Calu3 (cell line): Measurements from ENCODE around the gene TEX14. TPM values are rescaled to one million over a fixed set of nuclear protein-coding genes. Genes with fewer than 3 reads are reported as not detected.

Source experiments
- BruUV-seq: library from RNA; stranded (reverse); fragments of 400-500 nt; replicated peaks from 2 replicates; lab custom pipeline; 2021; lab: Mats Ljungman, UMichigan
- CTCF ChIA-PET: fragments of 300-600 bp; sonication (Branson Sonifier 250); formaldehyde crosslinking; loops from one replicate; lab custom pipeline; 2022; ENCODE audit warnings: antibody characterized with exemption; lab: Charles Lee
- DNase-seq: peaks from one replicate; pipeline ENCODE4 v3.0.0; 2022
- H3K27ac Mint-ChIP-seq: one replicate; pipeline ENCODE4 v1.8.0; 2022; ENCODE audit warnings: mixed read lengths; ENCODE audit not compliant: unreplicated experiment
- H3K27me3 Mint-ChIP-seq: one replicate; pipeline ENCODE4 v1.8.0; 2022; ENCODE audit warnings: mixed read lengths; ENCODE audit not compliant: unreplicated experiment
- H3K36me3 Mint-ChIP-seq: one replicate; pipeline ENCODE4 v1.8.0; 2022; ENCODE audit warnings: mild to moderate bottlenecking, moderate library complexity, mixed read lengths; ENCODE audit not compliant: insufficient read depth, unreplicated experiment
- H3K4me1 Mint-ChIP-seq: one replicate; pipeline ENCODE4 v1.8.0; 2022; ENCODE audit warnings: mild to moderate bottlenecking, low read depth, mixed read lengths; ENCODE audit not compliant: unreplicated experiment
- H3K4me3 Mint-ChIP-seq: one replicate; pipeline ENCODE4 v1.8.0; 2022; ENCODE audit warnings: mild to moderate bottlenecking, low read depth, moderate library complexity, mixed read lengths; ENCODE audit not compliant: unreplicated experiment
- H3K9me3 Mint-ChIP-seq: one replicate; pipeline ENCODE4 v1.8.0; 2022; ENCODE audit warnings: low read depth, mixed read lengths; ENCODE audit not compliant: unreplicated experiment
- intact Hi-C: fragments of 100-400 bp; cut with micrococcal nuclease; formaldehyde crosslinking; loops from one replicate; pipeline ENCODE4 v1.10.0; 2022; ENCODE audit not compliant: unreplicated experiment
- total RNA-seq: library from RNA; stranded (reverse); gene quantifications from 2 replicates; pipeline ENCODE4 v1.2.3, GENCODE V29; 2022
- TF ChIP-seq, protein P1 (sequence below): fragments of 200-600 bp; IDR thresholded peaks from one replicate; pipeline ENCODE4 v1.8.0; 2022; ENCODE audit warnings: antibody characterized with exemption; ENCODE audit not compliant: unreplicated experiment

Gene TEX14
- total RNA-seq, 1 experiment from 2014 or later, result 0.07 TPM

DNA sequence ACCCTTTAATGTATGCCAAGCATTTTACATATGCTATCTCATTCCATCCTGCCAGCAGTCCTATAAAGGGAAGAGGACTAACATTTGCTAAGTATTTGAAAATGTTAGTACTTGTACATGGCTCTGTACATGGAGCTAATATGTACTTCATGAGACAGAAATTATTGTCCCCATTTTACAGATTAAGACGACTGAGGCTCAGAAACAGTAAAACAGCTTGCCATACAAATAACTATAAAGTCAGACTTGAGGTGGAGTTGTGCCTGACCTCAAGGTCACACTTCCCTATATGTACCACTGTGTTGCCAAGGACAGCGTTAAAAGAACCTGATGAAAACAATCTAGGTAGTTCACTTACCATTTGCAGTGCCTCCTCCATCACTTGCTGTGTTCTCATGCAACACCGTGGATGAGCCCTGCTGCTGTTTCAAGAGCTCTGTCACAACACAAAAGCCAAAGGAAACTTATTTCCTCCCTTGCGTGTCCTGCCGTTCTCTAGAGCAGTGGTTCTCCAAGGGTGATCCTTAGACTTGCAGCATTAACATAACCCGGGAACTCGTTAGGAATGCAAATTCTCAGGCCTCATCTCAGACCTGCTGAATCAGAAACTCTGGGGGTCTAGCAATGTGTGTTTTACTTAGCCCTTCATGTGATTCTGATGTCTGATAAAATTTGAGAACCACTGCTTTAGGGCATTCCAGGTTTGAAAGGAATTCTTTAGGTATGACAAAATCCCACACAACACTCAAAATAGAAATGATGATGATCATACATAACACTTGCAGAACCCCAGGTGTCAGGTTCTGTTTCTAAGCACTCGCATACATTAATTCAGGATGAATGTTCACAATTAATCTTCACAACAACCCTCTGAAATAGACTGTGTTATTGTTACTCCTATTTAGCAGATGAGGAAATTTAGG is 126.2 kb downstream of the TEX14 start:
- CTCF ChIA-PET, result no interaction called here
- no peaks in the 10 kb centered on the region for H3K36me3 Mint-ChIP-seq
- no peaks in the 10 kb centered on the region for H3K4me1 Mint-ChIP-seq
- no TSS peak for BruUV-seq
- peaks cover 34% of the 10 kb centered on the region for H3K27me3 Mint-ChIP-seq
- intact Hi-C loops, result no loop called here
- no peaks in the 10 kb centered on the region for H3K9me3 Mint-ChIP-seq
- TF ChIP-seq, protein P1, sequence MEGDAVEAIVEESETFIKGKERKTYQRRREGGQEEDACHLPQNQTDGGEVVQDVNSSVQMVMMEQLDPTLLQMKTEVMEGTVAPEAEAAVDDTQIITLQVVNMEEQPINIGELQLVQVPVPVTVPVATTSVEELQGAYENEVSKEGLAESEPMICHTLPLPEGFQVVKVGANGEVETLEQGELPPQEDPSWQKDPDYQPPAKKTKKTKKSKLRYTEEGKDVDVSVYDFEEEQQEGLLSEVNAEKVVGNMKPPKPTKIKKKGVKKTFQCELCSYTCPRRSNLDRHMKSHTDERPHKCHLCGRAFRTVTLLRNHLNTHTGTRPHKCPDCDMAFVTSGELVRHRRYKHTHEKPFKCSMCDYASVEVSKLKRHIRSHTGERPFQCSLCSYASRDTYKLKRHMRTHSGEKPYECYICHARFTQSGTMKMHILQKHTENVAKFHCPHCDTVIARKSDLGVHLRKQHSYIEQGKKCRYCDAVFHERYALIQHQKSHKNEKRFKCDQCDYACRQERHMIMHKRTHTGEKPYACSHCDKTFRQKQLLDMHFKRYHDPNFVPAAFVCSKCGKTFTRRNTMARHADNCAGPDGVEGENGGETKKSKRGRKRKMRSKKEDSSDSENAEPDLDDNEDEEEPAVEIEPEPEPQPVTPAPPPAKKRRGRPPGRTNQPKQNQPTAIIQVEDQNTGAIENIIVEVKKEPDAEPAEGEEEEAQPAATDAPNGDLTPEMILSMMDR, result no peak
- no peak overlapping the region for H3K4me3 Mint-ChIP-seq
- no peak for DNase-seq
- H3K27ac Mint-ChIP-seq, result no peak overlapping the region

DNA sequence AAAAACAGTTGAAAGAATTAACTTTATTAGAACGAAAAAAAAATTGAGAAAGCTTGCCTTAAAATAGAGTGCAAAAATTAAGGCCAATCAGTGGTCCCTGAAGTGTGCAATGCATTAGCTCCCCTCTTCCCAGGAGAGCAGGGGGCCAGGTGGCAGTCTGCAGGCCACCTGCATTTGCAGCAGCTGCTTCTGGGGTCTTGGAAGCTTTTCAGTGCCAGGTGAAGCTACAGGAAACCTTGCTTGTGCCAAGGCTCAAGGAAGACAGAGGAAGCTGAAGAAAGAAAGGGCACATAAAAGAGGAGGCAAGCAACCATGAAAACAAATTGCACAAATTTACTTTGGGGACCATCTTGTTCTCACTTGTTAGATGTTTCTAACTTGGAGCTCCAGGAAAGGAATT is 126.9 kb downstream of the TEX14 start:
- Mint-ChIP-seq H3K9me3 (no peaks in the 10 kb centered on the region), H3K4me3 (no peak overlapping the region), H3K27ac (no peak overlapping the region), H3K36me3 (no peaks in the 10 kb centered on the region), H3K4me1 (no peaks in the 10 kb centered on the region), H3K27me3 (peaks cover 40% of the 10 kb centered on the region)
- CTCF ChIA-PET, result no interaction called here
- no peak for DNase-seq
- intact Hi-C loops, result no loop called here
- no TSS peak for BruUV-seq
- TF ChIP-seq, protein P1, result no peak

DNA sequence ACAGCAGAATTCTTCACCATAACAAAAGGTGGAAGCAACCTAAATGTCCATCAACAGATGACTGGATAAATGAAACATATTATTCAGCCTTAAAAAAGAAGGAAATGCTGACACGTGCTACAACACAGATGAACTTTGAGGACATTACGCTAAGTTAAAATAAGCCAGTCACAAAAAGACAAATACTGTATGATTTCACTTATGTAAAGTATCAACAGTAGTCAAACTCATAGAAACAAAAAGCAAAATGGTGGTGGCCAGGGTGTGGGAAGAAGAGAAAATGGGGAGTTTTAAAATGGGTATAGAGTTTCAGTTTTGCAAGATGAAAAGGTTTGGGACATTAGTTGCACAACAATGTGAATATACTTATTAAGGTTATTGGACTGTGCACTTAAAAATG is 127.6 kb downstream of the TEX14 start:
- no peak overlapping the region for H3K4me3 Mint-ChIP-seq
- peaks cover 48% of the 10 kb centered on the region for H3K27me3 Mint-ChIP-seq
- no peaks in the 10 kb centered on the region for H3K4me1 Mint-ChIP-seq
- no TSS peak for BruUV-seq
- no peak overlapping the region for H3K27ac Mint-ChIP-seq
- no peaks in the 10 kb centered on the region for H3K36me3 Mint-ChIP-seq
- intact Hi-C loops, result no loop called here
- no peaks in the 10 kb centered on the region for H3K9me3 Mint-ChIP-seq
- DNase-seq, result no peak
- TF ChIP-seq, protein P1, result no peak
- CTCF ChIA-PET, result no interaction called here

DNA sequence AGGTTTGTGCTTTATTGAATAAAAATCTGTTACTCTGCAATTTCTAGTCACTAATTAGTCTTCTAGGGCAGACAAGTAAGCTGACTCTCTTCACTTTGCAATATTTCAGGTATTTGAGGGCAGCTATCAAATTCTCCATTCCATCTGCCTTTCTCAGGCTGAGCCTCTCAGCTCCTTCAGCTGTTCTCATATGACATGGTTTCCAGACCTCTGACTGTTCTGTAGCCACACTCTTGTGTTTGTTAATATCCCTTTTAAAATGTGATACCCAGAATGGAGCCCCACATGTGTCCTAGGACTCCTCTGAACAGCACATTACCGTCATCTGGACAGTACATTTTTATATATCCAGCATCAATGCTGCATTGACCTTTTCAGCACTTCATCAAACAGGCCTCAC is 131.3 kb downstream of the TEX14 start:
- no peak for DNase-seq
- no TSS peak for BruUV-seq
- Mint-ChIP-seq H3K4me1 (no peaks in the 10 kb centered on the region), H3K36me3 (no peaks in the 10 kb centered on the region), H3K4me3 (no peak overlapping the region), H3K9me3 (no peaks in the 10 kb centered on the region), H3K27ac (no peak overlapping the region), H3K27me3 (peaks cover 52% of the 10 kb centered on the region)
- intact Hi-C loops, result no loop called here
- TF ChIP-seq, protein P1, result no peak
- CTCF ChIA-PET, result no interaction called here
